HG02884 (cell line): Measurements from ENCODE around the gene GLB1L3.
A peak's percentile ranks its signal among the peaks of the same experiment; 100 is the strongest.
"Not testable (repeated sequence)": the region's sequence is repeated elsewhere in the genome, so short reads cannot be mapped to it uniquely, and the experiment has no call there.

Source experiments
- ATAC-seq: cut with Tn5 transposase; IDR thresholded peaks from one replicate; pipeline ENCODE4 v1.9.1; 2021; ENCODE audit warnings: mild to moderate bottlenecking, moderate library complexity; ENCODE audit not compliant: unreplicated experiment

Gene GLB1L3

DNA sequence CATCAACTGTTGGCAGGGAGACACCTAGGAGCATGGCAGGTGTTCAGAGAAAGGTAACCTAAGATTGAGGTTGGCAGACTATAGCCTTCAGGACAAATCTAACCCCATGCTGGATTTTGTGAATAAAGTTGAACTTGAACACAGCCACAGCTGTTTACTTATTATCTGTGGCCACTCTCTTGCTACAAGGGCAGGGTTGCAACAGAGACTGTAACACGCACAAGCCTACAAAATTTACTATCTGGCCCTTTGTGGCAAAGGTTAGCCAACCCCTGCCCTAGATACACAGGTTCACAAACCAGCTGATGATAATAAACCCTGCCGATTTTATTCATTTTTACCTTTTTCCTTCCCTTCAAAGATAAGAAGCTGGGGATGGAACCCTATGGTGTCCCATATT lies 25.5 kb upstream of the GLB1L3 start:
- no peak for ATAC-seq

GRCh38 chr11:134252346-134253187 lies 23.6 kb upstream of the GLB1L3 start:
- peak; percentile 28 for ATAC-seq

DNA sequence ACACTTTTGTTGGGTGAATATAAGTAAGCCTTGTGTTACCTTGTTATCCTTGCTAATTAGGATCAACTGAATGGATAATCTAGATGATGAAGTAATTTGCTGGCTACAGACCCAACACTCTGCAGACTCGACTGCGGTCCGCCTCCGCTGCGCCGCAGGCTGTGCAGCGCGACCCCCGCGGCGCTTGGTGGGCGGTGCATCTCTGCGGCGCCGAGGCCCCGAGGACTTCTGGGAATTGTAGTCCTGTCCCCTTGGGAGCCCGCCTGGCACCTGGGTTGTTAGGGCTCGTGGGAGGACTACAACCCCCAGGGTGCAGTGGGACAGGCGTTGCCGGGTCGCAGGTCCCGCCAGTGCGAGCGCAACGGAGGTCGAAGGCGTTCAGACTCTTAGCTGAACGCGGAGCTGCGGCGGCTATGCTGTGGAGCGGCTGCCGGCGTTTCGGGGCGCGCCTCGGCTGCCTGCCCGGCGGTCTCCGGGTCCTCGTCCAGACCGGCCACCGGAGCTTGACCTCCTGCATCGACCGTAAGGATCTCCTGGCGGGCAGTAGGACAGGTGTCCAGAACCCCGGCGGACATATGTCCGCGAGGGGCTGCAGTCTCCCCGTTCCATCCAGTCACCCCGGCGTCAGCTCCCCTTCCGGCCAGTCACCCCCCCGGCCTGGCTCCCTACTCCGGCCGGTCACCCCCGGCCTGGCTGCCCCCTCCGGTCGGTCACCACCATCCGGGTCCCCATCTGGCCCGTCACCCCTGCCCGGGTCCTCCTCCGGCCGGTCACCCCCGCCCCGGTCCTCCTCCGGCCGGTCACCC lies 22.8 kb upstream of the GLB1L3 start, which contains the start of the genes ACAD8 and THYN1:
ACAD8 (plus strand) TSS at position 381 of the 806 bp plus-strand sequence; CDS start at position 414, 33 bp downstream.
THYN1 (minus strand) TSS at position 165 of the 806 bp plus-strand sequence. CDS start 470 bp downstream, outside the sequence.
- peak; percentile 99 for ATAC-seq

DNA sequence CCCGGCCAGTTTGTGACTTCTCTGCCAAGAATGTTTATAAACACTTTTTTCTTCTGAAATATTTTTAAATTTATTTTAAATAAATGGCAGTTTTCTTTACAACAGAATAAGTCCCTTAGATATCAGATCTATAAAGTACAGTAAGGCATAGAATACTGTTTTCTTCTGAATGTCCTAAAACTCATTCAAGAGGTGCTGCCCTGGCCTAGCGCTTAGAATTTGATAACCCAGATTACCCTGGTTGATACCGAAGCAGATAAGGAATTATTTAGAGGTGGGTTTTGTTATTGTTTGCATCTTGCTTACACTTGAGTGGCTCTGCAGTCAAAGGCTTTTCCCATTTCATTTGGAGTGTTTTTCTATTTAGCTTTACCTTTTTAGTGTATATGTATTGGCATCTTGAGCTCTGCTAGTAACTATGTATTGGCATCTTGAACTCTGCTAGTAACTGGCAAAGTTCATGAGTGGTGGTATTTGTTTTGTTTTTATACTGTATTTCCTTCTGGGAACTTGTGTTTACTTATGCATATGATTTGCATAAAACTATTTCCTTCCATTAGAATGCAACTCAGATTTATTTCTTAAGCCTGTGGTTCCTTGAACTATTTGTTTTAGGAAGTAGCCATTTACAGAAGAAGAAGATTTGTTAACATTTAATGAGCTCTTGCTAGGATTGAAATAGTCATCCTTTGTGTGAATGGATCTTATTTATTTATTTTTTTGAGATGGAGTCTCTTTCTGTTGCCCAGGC lies 21.6 kb upstream of the GLB1L3 start:
- no peak for ATAC-seq

DNA sequence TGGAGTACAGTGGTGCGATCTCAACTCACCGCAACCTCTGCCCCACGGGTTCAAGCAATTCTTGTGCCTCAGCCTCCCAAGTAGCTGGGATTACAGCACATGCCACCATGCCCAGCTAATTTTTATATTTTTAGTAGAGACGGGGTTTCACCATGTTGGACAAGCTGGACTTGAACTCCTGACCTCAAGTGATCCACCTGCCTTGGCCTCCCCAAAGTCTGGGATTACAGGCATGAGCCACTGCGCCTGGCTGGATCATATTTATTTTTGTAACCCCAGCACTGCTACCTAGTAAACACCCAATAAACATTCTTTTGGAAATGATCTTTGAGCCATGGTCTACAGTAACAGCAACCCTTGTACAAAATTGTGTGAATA lies 21.0 kb upstream of the GLB1L3 start:
- not testable (repeated sequence) for ATAC-seq

DNA sequence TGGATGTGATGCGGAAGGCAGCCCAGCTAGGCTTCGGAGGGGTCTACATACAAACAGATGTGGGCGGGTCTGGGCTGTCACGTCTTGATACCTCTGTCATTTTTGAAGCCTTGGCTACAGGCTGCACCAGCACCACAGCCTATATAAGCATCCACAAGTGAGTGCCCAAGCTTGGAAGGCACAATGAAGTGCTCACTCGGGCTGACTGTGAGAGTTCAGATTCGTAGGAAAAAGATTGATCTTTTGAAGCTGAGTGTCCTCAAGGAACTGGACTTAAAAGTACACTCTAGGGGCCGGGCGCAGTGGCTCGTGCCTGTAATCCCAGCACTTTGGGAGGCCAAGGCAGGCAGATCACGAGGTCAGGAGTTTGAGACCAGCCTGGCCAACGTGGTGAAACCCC lies 19.1 kb upstream of the GLB1L3 start:
- ATAC-seq, result no peak

DNA sequence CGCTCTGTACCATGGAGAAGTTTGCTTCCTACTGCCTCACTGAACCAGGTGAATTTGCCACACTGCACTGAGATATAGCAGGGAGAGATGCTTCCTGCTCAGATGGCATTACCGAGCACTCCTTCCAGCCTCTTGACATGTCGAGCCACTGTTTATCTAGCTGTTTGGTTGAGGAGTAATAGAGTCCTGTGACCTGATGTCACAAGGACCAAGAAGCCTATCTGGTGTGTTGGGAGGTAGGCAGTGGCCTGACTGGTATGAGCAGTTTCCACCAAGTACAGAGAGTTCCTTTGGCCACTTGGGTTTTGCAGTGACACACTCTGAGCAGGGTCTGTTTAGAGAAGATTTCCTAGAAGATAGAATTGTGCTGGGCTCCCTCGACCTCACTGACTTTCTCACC lies 17.6 kb upstream of the GLB1L3 start:
- ATAC-seq, result no peak

GRCh38 chr11:134260503-134260902 lies 15.7 kb upstream of the GLB1L3 start:
- ATAC-seq, result no peak

- no peak for ATAC-seq
These were observed 15.2 kb upstream of the GLB1L3 start for GRCh38 chr11:134260983-134261382.

DNA sequence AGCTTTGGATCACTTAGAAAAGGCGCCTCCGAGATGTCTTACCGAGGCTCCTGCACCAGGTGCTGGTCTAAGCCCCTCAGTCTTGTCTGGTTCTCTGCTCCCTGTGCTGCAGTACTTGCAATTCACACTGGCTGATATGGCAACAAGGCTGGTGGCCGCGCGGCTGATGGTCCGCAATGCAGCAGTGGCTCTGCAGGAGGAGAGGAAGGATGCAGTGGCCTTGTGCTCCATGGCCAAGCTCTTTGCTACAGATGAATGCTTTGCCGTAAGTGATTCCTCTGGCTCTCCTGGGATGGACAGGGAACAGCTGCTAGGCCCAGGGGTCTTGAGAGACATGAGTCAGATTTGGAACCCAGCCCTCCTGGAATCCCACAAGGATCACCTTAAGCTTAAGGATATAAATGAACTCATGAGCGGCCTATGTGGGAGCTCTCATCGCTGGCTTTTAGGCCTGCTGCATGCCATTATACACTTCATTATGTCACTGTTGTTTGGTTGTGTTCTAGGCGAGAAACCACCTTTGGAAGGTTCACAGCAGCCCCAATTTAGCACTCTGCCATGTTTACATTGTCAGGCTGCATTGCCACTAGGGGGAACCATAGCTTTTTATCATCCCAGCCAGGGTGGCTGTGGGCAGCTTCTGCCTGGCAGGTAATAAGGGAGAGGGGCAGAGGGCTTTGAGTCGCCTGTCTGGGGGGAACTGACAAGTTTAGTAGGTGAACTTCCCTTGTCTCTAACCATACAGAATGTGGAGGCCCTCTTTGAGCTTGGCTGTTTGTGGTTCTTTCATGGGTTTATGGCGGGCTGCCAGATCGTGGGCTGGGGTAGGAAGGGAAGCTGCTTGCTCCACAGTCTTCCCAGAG lies 14.3 kb upstream of the GLB1L3 start:
- ATAC-seq, result no peak

- ATAC-seq, result no peak
These were observed 11.0 kb upstream of the GLB1L3 start for GRCh38 chr11:134264966-134265764.

GRCh38 chr11:134266440-134266839 lies 9.7 kb upstream of the GLB1L3 start:
- ATAC-seq, result no peak

- no peak for ATAC-seq
These were observed 9.3 kb upstream of the GLB1L3 start for GRCh38 chr11:134266841-134267251.

DNA sequence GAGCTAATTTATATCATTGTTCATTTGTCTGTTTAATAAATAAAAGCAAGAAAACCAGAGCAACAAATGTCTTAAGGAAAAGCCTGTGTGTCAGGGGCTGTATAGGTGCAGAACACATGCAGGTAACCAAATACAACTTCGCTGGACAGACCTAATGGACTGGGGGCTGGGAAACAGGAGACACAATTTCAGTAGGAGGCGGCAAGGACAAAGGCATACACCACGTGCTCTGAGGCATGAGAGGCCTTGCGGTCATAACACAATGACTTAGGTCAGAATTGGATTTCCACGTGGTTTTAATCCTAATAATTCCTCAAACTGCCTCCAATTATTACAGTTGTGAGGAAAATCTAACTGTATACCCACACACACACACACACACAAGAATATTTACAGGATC lies 8.7 kb upstream of the GLB1L3 start:
- no peak for ATAC-seq

DNA sequence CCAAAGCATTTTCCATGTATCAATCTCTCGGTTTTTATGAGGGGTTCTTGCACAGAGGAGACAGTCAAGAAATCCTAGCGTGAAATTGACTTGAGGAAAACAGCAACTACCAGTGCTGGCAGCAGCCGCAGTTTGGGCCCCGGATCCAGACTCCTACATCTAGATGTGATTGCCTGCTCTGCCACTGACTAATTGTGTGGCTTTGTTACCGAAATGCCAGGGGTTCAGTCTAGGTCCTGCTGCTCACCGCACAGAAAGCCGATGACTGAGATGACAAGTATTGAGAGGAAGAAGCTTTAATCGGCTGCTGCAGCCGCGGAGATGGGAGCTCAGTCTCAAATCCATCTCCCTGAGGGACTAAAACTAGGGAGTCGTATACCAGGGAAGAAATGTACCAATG lies 8.2 kb upstream of the GLB1L3 start:
- no peak for ATAC-seq

- peak; percentile 55 for ATAC-seq
These were observed 5.9 kb upstream of the GLB1L3 start for GRCh38 chr11:134270250-134270714.

DNA sequence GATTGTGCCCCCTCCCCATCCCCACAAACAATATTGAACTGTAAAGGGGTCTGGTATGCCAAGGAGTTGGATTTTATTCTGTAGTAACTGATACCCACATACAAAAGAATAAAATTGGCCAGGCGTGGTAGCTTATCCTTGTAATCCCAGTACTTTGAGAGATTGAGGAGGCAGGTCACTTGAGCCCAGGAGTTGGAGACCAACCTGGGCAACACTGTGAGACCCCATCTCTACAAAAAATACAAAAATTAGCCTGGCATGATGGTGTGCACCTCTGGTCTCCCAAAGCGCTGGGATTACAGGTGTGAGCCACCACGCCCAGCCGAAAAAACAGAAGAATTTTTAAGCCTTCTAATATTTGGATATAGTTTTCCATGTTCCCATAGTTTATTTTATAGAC lies 4.2 kb upstream of the GLB1L3 start:
- ATAC-seq, result no peak

- ATAC-seq, result no peak
These were observed 3.5 kb upstream of the GLB1L3 start for GRCh38 chr11:134272381-134273316.
